ENCODE data around the gene TOPAZ1.
A peak's percentile ranks its signal among the peaks of the same experiment; 100 is the strongest.

The TOPAZ1 gene

GRCh38 chr3:44240061-44240460, 1.6 kb upstream of the TOPAZ1 start:
- no peak for FAIRE-seq

DNA sequence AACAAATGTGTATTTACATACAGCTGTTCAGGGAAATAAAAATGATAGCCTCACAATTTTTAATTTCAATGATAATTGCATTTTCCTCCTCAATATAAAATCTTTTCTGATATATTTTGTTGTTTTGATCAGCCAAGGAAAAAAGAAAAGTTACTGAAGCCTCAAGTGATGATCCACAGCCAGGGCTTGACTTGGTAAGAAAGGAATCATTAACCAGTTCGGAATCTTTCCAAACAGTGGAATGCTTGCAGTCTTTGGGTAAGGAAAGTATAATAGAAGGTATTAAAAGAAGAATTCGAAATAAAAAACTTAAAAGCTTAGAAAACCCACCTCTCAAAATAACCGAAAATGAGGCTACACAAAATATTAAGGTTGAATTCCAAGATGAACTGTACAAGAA, 1.0 kb downstream of the TOPAZ1 start:
- no peak for FAIRE-seq
- no peak for DNase-seq (ENCODE audit: insufficient read length, low spot score)

More at GRCh38 chr3:44240061-44240460, 1.6 kb upstream of the TOPAZ1 start:
- DNase-seq (ENCODE audit: insufficient read length, low spot score), result no peak

DNA sequence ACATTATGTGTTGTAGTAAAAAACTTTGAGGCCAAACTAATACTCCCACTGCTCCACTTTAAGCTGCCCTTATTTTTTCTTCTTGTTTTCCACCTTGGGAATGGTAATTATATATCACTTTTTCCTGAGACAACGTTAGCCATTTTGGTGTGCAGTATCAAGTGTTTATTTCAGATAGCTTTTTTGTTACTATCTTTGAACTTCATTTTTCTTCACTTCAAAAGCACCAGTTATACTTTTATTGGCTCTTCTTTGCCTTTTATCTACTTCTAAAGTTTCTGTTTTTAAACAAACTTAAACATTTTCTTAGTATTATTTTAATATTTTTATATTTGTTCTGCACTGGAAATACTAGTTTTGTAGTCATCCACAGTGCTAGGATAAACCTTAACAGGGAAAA, 6.5 kb downstream of the TOPAZ1 start:
- FAIRE-seq (no peak), DNase-seq (ENCODE audit: insufficient read length, low spot score) (no peak)

- DNase-seq (ENCODE audit: insufficient read length, low spot score) (no peak), FAIRE-seq (no peak)
Observed at GRCh38 chr3:44252332-44252959, 10.8 kb downstream of the TOPAZ1 start.

GRCh38 chr3:44259404-44259803, 17.7 kb downstream of the TOPAZ1 start:
- FAIRE-seq (no peak), DNase-seq (ENCODE audit: insufficient read length, low spot score) (no peak)

- DNase-seq (ENCODE audit: insufficient read length, low spot score), result no peak
- FAIRE-seq, result no peak
Observed at GRCh38 chr3:44264146-44264545, 22.5 kb downstream of the TOPAZ1 start.

DNA sequence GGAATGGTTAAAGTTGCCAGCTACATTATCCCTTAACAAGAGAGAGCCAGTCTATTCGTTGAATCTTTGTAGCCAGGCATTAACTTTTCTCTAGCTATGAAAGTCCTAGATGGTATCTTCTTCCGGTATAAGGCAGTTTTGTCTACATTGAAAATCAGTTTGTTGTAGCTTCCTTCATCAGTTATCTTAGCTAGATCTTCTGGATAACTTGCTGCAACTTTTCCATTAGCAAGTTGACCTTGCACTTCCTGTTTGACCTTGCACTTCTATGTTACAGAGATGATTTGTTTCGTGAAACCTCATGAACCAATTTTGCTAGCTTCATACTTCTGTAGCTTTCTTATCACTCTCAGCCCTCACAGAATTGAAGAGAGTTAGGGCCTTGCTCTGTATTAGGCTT, 24.1 kb downstream of the TOPAZ1 start:
- FAIRE-seq (no peak), DNase-seq (ENCODE audit: insufficient read length, low spot score) (no peak)

DNA sequence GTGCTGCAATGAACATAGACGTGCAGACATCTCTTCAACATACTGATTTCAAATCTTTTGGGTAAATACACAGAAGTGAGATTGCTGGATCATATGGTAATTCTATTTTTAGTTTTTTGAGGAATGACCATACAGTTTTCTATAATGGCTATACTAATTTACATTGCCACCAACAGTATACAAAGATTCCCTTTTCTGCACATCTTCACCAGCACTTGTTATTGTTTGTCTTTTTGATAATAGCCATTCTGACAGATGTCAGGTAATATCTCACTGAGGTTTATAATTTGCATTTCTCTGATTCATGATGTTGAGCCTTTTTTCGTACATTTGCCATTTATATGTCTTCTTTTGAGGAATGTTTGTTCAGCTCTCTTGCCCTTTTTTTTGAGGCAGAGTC, 30.5 kb downstream of the TOPAZ1 start:
- no peak for FAIRE-seq
- no peak for DNase-seq (ENCODE audit: insufficient read length, low spot score)

- FAIRE-seq (no peak), DNase-seq (ENCODE audit: insufficient read length, low spot score) (no peak)
Observed at GRCh38 chr3:44277925-44278324, 36.2 kb downstream of the TOPAZ1 start.

- no peak for DNase-seq (ENCODE audit: insufficient read length, low spot score)
- no peak for FAIRE-seq
Observed at GRCh38 chr3:44280077-44280476, 38.4 kb downstream of the TOPAZ1 start.

GRCh38 chr3:44280631-44281030, 38.9 kb downstream of the TOPAZ1 start:
- DNase-seq (ENCODE audit: insufficient read length, low spot score) (no peak), FAIRE-seq (no peak)

GRCh38 chr3:44284949-44285348, 43.3 kb downstream of the TOPAZ1 start:
- no peak for DNase-seq (ENCODE audit: insufficient read length, low spot score)
- FAIRE-seq, result no peak

- no peak for FAIRE-seq
- DNase-seq (ENCODE audit: insufficient read length, low spot score), result no peak
Observed at GRCh38 chr3:44289882-44290462, 48.3 kb downstream of the TOPAZ1 start.

- DNase-seq (ENCODE audit: insufficient read length, low spot score) (no peak), FAIRE-seq (no peak)
Observed at GRCh38 chr3:44292276-44292675, 50.6 kb downstream of the TOPAZ1 start.

DNA sequence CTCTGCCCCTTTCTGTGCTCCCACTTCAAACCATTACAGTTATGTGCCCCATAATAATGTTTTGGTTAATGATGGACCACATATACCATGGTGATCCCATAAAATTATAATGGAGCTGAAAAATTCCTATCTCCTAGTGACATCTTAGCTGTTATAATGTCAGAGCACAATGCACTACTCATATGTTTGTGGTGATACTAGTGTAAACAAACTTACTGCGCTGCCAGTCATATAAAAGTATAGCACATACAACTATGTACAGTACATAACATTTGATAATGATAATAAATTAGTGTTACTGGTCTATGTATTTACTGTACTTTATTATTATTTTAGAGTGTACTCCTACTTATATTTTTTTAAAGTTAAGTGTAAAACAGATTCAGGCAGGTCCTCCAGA, 51.3 kb downstream of the TOPAZ1 start:
- DNase-seq (ENCODE audit: insufficient read length, low spot score) (no peak), FAIRE-seq (no peak)

DNA sequence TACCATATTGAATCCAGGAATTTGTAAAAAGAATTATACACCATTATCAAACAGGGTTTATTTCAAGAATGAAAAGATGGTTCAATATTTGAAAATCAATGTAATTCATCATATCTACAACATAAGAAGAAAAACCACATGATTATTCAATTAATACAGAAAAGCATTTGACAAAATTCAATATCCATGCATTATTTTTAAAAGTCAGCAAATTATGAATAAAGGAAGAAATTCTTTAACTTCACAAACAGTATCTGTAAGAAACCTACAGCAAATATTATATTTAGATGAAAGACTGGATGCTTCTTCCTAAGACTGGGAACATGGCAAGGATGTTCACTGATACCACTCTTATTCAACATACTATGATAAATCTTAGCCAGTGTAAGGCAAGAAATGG, 55.6 kb downstream of the TOPAZ1 start:
- no peak for FAIRE-seq

DNA sequence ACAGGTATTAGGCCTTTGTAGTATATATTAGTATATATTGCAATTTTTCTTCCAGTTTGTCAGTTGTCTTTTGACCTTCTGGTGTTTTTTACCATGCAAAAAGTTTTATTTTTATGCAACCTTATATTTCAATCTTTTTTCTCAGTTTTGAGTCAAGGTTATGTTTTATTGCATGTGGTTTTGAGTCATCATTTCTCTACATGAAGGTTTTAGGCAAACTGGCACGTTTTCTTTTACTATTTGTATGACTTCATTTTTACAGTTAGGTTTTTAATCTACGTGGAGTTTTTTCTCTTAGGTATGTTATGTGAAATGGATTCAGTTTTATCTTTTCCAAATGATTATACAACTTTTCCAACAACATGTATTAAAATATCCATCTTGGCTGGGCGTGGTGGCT, 60.1 kb downstream of the TOPAZ1 start:
- no peak for DNase-seq (ENCODE audit: insufficient read length, low spot score)
- FAIRE-seq, result no peak

More for the DNA sequence above, 55.6 kb downstream of the TOPAZ1 start:
- DNase-seq (ENCODE audit: insufficient read length, low spot score), result no peak

GRCh38 chr3:44309500-44309899, 67.8 kb downstream of the TOPAZ1 start:
- no peak for FAIRE-seq
- DNase-seq (ENCODE audit: insufficient read length, low spot score), result no peak

DNA sequence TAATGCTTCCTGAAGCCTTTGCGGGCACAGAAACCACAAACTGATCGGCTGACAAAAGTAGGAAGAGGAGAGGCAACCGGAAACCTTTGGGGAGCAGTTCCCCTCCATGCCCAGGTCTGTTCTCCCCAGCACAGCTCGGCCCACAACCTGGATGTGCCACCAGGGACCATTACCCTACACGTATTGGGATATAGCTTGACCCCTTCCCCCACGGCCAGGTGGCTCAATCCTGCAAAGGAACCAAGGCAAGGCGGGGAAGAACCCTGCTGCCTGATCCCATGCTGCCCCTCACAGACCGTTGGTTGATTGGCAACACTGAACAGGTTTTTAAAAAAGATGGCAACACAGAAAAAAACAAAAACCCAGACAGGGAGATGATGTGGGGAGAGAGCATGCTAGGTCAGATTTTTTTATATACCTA, 77.2 kb downstream of the TOPAZ1 start:
- DNase-seq (ENCODE audit: insufficient read length, low spot score) (no peak), FAIRE-seq (no peak)

DNA sequence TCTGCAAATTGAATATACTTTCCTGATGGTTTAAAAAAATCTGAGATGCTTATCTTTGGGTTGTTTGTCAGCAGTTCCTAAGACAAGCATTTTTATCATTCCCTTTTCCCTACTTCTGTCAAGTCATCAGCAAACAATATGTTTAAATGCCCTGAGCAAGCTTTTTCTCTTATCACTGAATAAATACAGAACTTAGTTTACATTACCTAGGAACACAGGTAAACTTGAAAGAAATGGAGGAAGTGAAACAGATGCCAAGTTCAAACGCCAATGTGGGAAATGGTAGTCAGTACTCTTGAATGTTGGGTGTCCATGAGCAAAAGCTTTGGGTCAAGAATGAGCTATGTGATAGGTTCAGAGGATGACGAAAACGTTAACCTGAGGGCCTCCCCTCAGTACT, 79.6 kb downstream of the TOPAZ1 start:
- DNase-seq (ENCODE audit: insufficient read length, low spot score) (no peak), FAIRE-seq (no peak)

GRCh38 chr3:44323341-44323955, 81.8 kb downstream of the TOPAZ1 start:
- DNase-seq (ENCODE audit: insufficient read length, low spot score) (no peak), FAIRE-seq (peak; percentile 91)

GRCh38 chr3:44324584-44324983, 82.9 kb downstream of the TOPAZ1 start:
- FAIRE-seq (no peak), DNase-seq (ENCODE audit: insufficient read length, low spot score) (no peak)
